Brain microvascular endothelial cell (primary cell): Measurements from ENCODE around the gene HDAC9.

Experiments used
- DNase-seq: peaks from one replicate; pipeline ENCODE4 v3.0.0-alpha.2; 2020
- H3K27ac ChIP-seq: fragments of 250-450 bp; sonication (Bioruptor Pico); 2 replicates; pipeline ENCODE4 v1.5.1; 2020; ENCODE audit warnings: mild to moderate bottlenecking, moderate library complexity
- H3K27me3 ChIP-seq: fragments of 250-450 bp; sonication (Bioruptor Pico); replicated peaks from 2 replicates; pipeline ENCODE4 v1.5.1; 2020; ENCODE audit warnings: mild to moderate bottlenecking
- H3K36me3 ChIP-seq: fragments of 250-450 bp; sonication (Bioruptor Pico); replicated peaks from 2 replicates; pipeline ENCODE4 v1.5.1; 2020; ENCODE audit warnings: mild to moderate bottlenecking
- H3K4me3 ChIP-seq: 2 replicates; pipeline ENCODE4 v1.5.1; 2011; ENCODE audit warnings: low read depth, mild to moderate bottlenecking, control low read depth, low read length, moderate library complexity
- in situ Hi-C: cut with HindIII; loops from 2 replicates; pipeline ENCODE4 v1.10.0; 2017; ENCODE audit warnings: low sequenced_read_pairs, low pct_ligation_motif_present
- TF ChIP-seq, protein P1 (sequence below): IDR thresholded peaks from 2 replicates; pipeline ENCODE4 v1.5.1; 2011; ENCODE audit warnings: low read depth, mild to moderate bottlenecking, moderate library complexity, low read length, control low read depth, inconsistent platforms; ENCODE audit errors: missing control alignments

The HDAC9 gene

DNA sequence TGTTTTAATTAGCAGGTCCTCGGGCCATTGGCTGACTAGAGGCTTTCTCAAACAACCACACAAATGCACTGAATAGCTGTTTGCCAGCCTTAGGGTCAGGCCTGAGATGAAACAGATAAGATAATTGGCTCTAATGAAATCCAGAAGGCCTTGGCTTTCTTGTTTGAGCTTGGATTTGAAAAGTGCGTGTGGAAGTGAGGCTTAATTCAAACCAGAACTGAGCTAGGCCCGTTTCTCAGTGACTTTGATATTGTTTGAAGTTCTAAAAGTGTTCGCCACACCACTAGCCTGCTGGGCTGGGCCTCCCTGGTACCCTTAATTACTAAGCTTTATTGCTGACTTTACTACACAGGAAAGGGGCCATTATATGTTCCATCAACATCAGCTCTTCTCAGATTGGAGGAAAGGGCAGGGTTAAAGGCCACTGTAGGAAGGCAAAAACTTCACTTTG, 351.2 kb downstream of the HDAC9 start:
- in situ Hi-C loops = no loop called here
- Histone ChIP-seq H3K27ac (no peak overlapping the region), H3K36me3 (no peaks in the 10 kb centered on the region), H3K27me3 (no peaks in the 10 kb centered on the region), H3K4me3 (no peak overlapping the region)
- no peak for DNase-seq
- TF ChIP-seq, protein P1, sequence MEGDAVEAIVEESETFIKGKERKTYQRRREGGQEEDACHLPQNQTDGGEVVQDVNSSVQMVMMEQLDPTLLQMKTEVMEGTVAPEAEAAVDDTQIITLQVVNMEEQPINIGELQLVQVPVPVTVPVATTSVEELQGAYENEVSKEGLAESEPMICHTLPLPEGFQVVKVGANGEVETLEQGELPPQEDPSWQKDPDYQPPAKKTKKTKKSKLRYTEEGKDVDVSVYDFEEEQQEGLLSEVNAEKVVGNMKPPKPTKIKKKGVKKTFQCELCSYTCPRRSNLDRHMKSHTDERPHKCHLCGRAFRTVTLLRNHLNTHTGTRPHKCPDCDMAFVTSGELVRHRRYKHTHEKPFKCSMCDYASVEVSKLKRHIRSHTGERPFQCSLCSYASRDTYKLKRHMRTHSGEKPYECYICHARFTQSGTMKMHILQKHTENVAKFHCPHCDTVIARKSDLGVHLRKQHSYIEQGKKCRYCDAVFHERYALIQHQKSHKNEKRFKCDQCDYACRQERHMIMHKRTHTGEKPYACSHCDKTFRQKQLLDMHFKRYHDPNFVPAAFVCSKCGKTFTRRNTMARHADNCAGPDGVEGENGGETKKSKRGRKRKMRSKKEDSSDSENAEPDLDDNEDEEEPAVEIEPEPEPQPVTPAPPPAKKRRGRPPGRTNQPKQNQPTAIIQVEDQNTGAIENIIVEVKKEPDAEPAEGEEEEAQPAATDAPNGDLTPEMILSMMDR = no peak

- DNase-seq = no peak
- in situ Hi-C loops = no loop called here
- H3K4me3 ChIP-seq = no peak overlapping the region
- H3K27me3 ChIP-seq = no peaks in the 10 kb centered on the region
- H3K36me3 ChIP-seq = no peaks in the 10 kb centered on the region
- TF ChIP-seq, protein P1 = no peak
- H3K27ac ChIP-seq = no peak overlapping the region
These were observed 353.6 kb downstream of the HDAC9 start for GRCh38 chr7:18849130-18849529.

- H3K4me3 ChIP-seq = no peak overlapping the region
- in situ Hi-C loops = no loop called here
- DNase-seq = peak; percentile 12
- no peaks in the 10 kb centered on the region for H3K36me3 ChIP-seq
- no peak overlapping the region for H3K27ac ChIP-seq
- H3K27me3 ChIP-seq = no peaks in the 10 kb centered on the region
- TF ChIP-seq, protein P1 = no peak
These were observed 360.2 kb downstream of the HDAC9 start for GRCh38 chr7:18855796-18856195.

GRCh38 chr7:18858232-18858631, 362.7 kb downstream of the HDAC9 start:
- H3K4me3 ChIP-seq = no peak overlapping the region
- no peaks in the 10 kb centered on the region for H3K27me3 ChIP-seq
- TF ChIP-seq, protein P1 = no peak
- no peak for DNase-seq
- H3K36me3 ChIP-seq = no peaks in the 10 kb centered on the region
- in situ Hi-C loops = no loop called here
- no peak overlapping the region for H3K27ac ChIP-seq

- no peak overlapping the region for H3K4me3 ChIP-seq
- H3K27ac ChIP-seq = no peak overlapping the region
- no peak for DNase-seq
- TF ChIP-seq, protein P1 = no peak
- in situ Hi-C loops = no loop called here
- no peaks in the 10 kb centered on the region for H3K36me3 ChIP-seq
- H3K27me3 ChIP-seq = no peaks in the 10 kb centered on the region
These were observed 363.8 kb downstream of the HDAC9 start for GRCh38 chr7:18859318-18859717.

- H3K27me3 ChIP-seq = no peaks in the 10 kb centered on the region
- in situ Hi-C loops = no loop called here
- DNase-seq = no peak
- H3K4me3 ChIP-seq = no peak overlapping the region
- TF ChIP-seq, protein P1 = no peak
- H3K36me3 ChIP-seq = no peaks in the 10 kb centered on the region
- no peak overlapping the region for H3K27ac ChIP-seq
These were observed 364.7 kb downstream of the HDAC9 start for GRCh38 chr7:18860221-18860620.
